GM06990 (cell line): ENCODE results near the gene CCDC88C.

Experiments used
- DNase-seq: peaks from one replicate; pipeline ENCODE4 v3.0.0-alpha.2; 2011; ENCODE audit not compliant: insufficient read length; ENCODE audit errors: extremely low read depth
- H3K27me3 ChIP-seq: replicated peaks from 2 replicates; pipeline ENCODE4 v1.6.0; 2011; ENCODE audit warnings: low read length; ENCODE audit not compliant: control insufficient read depth, insufficient read depth
- H3K36me3 ChIP-seq: 2 replicates; pipeline ENCODE4 v1.5.1; 2011; ENCODE audit warnings: low read length; ENCODE audit not compliant: control insufficient read depth, insufficient read depth
- H3K4me3 ChIP-seq: replicated peaks from 2 replicates; pipeline ENCODE4 v1.5.1; 2011; ENCODE audit warnings: low read depth, mild to moderate bottlenecking, control low read depth, low read length
- CTCF ChIP-seq: IDR thresholded peaks from 2 replicates; pipeline ENCODE4 v1.5.1; 2011; ENCODE audit warnings: low read length, control low read depth, mild to moderate bottlenecking, inconsistent platforms; ENCODE audit not compliant: insufficient read depth, poor library complexity, severe bottlenecking

Gene CCDC88C

GRCh38 chr14:91295276-91295845 is 122.3 kb downstream of the CCDC88C start:
- H3K4me3 ChIP-seq, result no peak overlapping the region
- no peaks in the 10 kb centered on the region for H3K27me3 ChIP-seq
- no peak for TF ChIP-seq CTCF
- peaks cover 72% of the 10 kb centered on the region for H3K36me3 ChIP-seq
- no peak for DNase-seq

- Histone ChIP-seq H3K27me3 (no peaks in the 10 kb centered on the region), H3K36me3 (peaks cover 69% of the 10 kb centered on the region), H3K4me3 (no peak overlapping the region)
- no peak for DNase-seq
- TF ChIP-seq CTCF, result no peak
These were observed 123.5 kb downstream of the CCDC88C start for GRCh38 chr14:91294153-91294552.

- no peak for TF ChIP-seq CTCF
- Histone ChIP-seq H3K27me3 (no peaks in the 10 kb centered on the region), H3K4me3 (no peak overlapping the region), H3K36me3 (peaks cover 73% of the 10 kb centered on the region)
- DNase-seq, result no peak
These were observed 124.3 kb downstream of the CCDC88C start for GRCh38 chr14:91293281-91293680.

- no peak overlapping the region for H3K4me3 ChIP-seq
- no peak for TF ChIP-seq CTCF
- no peak for DNase-seq
- no peaks in the 10 kb centered on the region for H3K27me3 ChIP-seq
- peaks cover 76% of the 10 kb centered on the region for H3K36me3 ChIP-seq
These were observed 125.1 kb downstream of the CCDC88C start for GRCh38 chr14:91292491-91292890.

GRCh38 chr14:91291786-91292405 is 125.7 kb downstream of the CCDC88C start:
- peaks cover 74% of the 10 kb centered on the region for H3K36me3 ChIP-seq
- no peak overlapping the region for H3K4me3 ChIP-seq
- DNase-seq, result no peak
- H3K27me3 ChIP-seq, result no peaks in the 10 kb centered on the region
- no peak for TF ChIP-seq CTCF
